Esophagus squamous epithelium (tissue), 5 donors: ENCODE measurements around the gene FOLR2. TPM values are rescaled to one million over a fixed set of nuclear protein-coding genes. Genes with fewer than 3 reads are reported as not detected.

Source experiments
- DNase-seq: peaks from one replicate; lab custom pipeline; 2025; lab: John Stamatoyannopoulos, UW
- H3K27ac ChIP-seq, 4 donors: fragments of 200-600 bp; sonication (generic); one replicate each; pipeline ENCODE4 v1.5.1; 2016 to 2019; ENCODE audit warnings: mild to moderate bottlenecking in 1 of 4
- H3K27me3 ChIP-seq, 4 donors: fragments of 200-600 bp; sonication (generic); 1 replicate in 3 of 4; 2 replicates in 1 of 4; pipeline versions ENCODE4 v1.5.1 to v1.6.0; 2017 to 2021; ENCODE audit warnings: antibody characterized with exemption in 1 of 4
- H3K36me3 ChIP-seq, 3 donors: fragments of 200-600 bp; sonication (generic); one replicate each; pipeline ENCODE4 v1.5.1; 2016 to 2019
- H3K4me1 ChIP-seq, 3 donors: fragments of 200-600 bp; sonication (generic); one replicate each; pipeline ENCODE4 v1.5.1; 2017 to 2019
- H3K4me3 ChIP-seq, 4 donors: fragments of 200-600 bp; sonication (generic); 1 replicate in 3 of 4; 2 replicates in 1 of 4; pipeline ENCODE4 v1.5.1; 2016 to 2019; ENCODE audit warnings: mild to moderate bottlenecking in 2 of 4, moderate library complexity in 1 of 4
- H3K9me3 ChIP-seq, 3 donors: fragments of 200-600 bp; sonication (generic); one replicate each; pipeline ENCODE4 v1.5.1; 2016 to 2019
- POLR2A ChIP-seq, 4 donors: fragments of 450-650 bp; IDR thresholded peaks; one replicate each; pipeline ENCODE4 v1.6.1; 2017; ENCODE audit warnings: antibody characterized with exemption in 4 of 4, mild to moderate bottlenecking in 4 of 4, moderate library complexity in 3 of 4
- WGBS, 2 donors: methylation state at CpG; one replicate each; pipeline ENCODE4 v1.1.5; 2018; 5-methylcytosine and 5-hydroxymethylcytosine counted together
- intact Hi-C: fragments of 100-400 bp; cut with DNase I; formaldehyde crosslinking; loops from one replicate; pipeline ENCODE4 v1.15.0; 2022
- total RNA-seq, 4 donors: library from RNA; depleted of rRNA; stranded (reverse); fragments of >200 nt; gene quantifications; one replicate each; pipeline ENCODE4 v1.1.0, GENCODE V29; 2016
- TF ChIP-seq, protein P1 (sequence below), 6 experiments: fragments of 450-650 bp in 4 of 6; fragments of 200-600 bp in 2 of 6; sonication (generic) in 2 of 6; IDR thresholded peaks; one replicate each; pipeline ENCODE4 v1.5.1; 2016 to 2019; ENCODE audit warnings: antibody characterized with exemption in 6 of 6, mild to moderate bottlenecking in 4 of 6, moderate library complexity in 4 of 6
- donor health status: DM: yes; HTN: yes; CAD: no.

FOLR2 gene
- total RNA-seq, 4 donors from 2014 or later = 1.7 to 41.6 (median 9.1) TPM; not detected in 1

DNA sequence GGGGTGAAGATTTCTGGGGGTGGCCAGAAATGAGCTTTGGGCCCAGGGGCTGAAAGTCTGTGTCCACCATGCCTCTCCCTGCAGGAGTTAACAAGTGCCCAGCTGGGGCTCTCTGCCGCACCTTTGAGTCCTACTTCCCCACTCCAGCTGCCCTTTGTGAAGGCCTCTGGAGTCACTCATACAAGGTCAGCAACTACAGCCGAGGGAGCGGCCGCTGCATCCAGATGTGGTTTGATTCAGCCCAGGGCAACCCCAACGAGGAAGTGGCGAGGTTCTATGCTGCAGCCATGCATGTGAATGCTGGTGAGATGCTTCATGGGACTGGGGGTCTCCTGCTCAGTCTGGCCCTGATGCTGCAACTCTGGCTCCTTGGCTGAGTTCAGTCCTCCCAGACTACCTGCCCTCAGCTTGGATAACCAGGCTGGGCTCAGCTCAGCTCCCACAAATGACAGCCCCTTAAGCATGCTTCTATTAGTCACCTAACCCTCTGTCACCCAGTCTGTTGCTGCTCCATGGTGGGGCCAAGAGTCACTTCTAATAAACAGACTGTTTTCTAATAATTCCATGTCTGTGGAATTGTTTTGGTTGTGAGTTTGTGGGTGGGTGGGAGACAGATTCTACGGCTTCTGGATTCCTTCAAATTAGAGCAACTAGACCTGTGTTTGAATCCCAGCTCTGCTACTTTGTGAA is 4.9 kb downstream of the FOLR2 start:
- H3K27ac ChIP-seq = peak overlapping the region in 2 of 4 donors; percentile 98 to 99
- no peak for TF ChIP-seq POLR2A (IDR thresholded peaks at IDR 0.05)
- TF ChIP-seq, protein P1, sequence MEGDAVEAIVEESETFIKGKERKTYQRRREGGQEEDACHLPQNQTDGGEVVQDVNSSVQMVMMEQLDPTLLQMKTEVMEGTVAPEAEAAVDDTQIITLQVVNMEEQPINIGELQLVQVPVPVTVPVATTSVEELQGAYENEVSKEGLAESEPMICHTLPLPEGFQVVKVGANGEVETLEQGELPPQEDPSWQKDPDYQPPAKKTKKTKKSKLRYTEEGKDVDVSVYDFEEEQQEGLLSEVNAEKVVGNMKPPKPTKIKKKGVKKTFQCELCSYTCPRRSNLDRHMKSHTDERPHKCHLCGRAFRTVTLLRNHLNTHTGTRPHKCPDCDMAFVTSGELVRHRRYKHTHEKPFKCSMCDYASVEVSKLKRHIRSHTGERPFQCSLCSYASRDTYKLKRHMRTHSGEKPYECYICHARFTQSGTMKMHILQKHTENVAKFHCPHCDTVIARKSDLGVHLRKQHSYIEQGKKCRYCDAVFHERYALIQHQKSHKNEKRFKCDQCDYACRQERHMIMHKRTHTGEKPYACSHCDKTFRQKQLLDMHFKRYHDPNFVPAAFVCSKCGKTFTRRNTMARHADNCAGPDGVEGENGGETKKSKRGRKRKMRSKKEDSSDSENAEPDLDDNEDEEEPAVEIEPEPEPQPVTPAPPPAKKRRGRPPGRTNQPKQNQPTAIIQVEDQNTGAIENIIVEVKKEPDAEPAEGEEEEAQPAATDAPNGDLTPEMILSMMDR (IDR thresholded peaks at IDR 0.05) = no peak
- H3K9me3 ChIP-seq = no peaks in the 10 kb centered on the region
- no peak overlapping the region for H3K4me3 ChIP-seq
- WGBS, 2 donors = 78 to 100% methylated on average over 1 to 7 of the region's 7 CpGs
- peaks cover 0 to 13% (median 0%) of the 10 kb centered on the region in 4 donors for H3K27me3 ChIP-seq
- H3K4me1 ChIP-seq = peaks cover 12 to 28% (median 18%) of the 10 kb centered on the region in 3 donors
- intact Hi-C loops = no loop called here
- DNase-seq = no peak
- H3K36me3 ChIP-seq = peaks cover 0 to 3% (median 0%) of the 10 kb centered on the region in 3 donors

DNA sequence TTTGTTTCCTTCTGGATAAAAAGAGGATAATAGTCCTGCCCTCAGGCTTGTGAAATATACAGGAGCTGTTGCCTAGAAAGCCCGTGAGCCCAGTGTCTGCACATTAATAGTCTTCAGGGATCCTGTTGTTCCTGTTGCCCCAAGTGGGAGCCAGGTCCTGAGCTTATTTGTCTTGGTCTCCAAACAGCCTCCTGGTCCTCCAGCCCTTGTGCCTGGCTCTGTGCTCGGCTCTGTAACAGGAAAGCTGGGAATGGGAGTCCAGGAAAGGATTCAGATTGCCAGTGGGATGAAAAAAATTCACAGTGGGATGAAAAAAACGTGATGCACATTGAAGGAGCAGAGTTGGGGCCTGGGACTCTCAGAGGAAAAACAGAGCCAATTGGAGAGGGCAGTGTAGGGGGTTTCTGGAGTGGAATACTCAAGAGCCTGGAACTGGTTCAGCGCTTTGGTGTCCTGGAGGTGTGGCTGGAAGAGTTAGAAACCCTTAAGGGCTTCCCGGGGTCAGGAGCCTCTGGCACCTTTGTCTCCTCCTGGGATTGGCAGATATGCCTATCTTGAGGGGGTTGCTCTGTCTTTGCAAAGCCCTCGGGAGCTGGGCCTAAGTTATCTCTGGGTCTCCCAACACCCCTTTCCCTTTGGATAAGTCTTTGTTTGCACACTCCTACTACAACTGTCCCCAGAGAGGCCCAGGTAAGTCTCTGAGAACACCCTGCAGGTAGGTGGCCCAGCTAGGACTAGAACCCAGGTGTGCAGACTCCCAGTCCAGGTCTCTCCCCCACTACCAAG is 5.7 kb downstream of the FOLR2 start:
- TF ChIP-seq, protein P1 (IDR thresholded peaks at IDR 0.05) = no peak
- TF ChIP-seq POLR2A (IDR thresholded peaks at IDR 0.05) = no peak
- H3K36me3 ChIP-seq = peaks cover 0 to 8% (median 0%) of the 10 kb centered on the region in 3 donors
- no peaks in the 10 kb centered on the region for H3K9me3 ChIP-seq
- H3K4me1 ChIP-seq = peaks cover 16 to 36% (median 18%) of the 10 kb centered on the region in 3 donors
- intact Hi-C loops = no loop called here
- H3K27ac ChIP-seq = peak overlapping the region; percentile 94 to 99 (median 98)
- H3K4me3 ChIP-seq = peak overlapping the region; percentile 72 to 95 (median 83)
- no peak for DNase-seq
- peaks cover 0 to 5% (median 0%) of the 10 kb centered on the region in 4 donors for H3K27me3 ChIP-seq
- 43 to 54% methylated on average over 4 of the region's 6 CpGs for WGBS, 2 donors

DNA sequence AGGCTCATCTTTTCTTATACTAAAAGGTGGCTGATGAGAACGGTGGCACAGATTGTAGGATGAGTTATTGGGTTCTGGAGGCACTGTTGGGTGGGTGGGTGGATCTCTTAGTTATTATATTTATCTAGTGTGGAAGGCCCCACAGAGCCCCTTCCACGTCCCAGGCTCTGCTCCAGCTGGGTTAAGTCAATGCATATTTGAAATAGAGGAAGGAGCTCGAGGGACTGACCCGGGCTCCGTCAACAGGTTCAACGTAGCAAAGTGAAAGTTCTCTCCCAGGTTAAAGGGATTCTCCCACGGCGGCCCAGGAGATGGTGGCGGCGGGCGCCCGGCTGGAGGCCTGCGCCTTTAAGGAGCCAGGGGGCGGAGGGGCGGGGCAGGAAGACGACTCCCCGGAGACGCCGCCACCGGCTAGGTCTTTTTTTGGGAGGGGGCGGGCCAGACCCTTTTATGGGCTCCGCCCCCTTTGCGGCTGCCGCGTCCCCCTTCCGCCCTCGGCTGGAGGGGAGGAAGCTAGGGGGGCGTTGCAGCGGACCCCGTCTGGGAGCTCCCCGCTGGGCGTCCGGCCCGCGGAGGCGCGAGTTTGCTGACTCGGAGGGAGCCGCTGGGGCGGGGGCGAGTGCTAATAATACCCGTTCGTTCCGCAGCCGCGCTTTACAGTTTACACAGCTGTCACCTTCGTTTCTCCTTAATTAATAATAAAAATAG is 6.5 kb downstream of the FOLR2 start:
- H3K36me3 ChIP-seq = peaks cover 0 to 15% (median 4%) of the 10 kb centered on the region in 3 donors
- intact Hi-C loops = no loop called here
- H3K27me3 ChIP-seq = peaks cover 0 to 3% (median 0%) of the 10 kb centered on the region in 4 donors
- H3K9me3 ChIP-seq = no peaks in the 10 kb centered on the region
- H3K27ac ChIP-seq = peak overlapping the region; percentile 94 to 99 (median 98)
- peak in 3 of 4 donors; percentile 7 to 68 (median 52) for TF ChIP-seq POLR2A (IDR thresholded peaks at IDR 0.05)
- TF ChIP-seq, protein P1 (IDR thresholded peaks at IDR 0.05) = peak; percentile 43 to 73 (median 61)
- peak overlapping the region; percentile 72 to 95 (median 83) for H3K4me3 ChIP-seq
- peak; percentile 82 for DNase-seq
- WGBS, 2 donors = 0 to 2% methylated on average over 6 to 36 of the region's 47 CpGs
- peaks cover 21 to 43% (median 23%) of the 10 kb centered on the region in 3 donors for H3K4me1 ChIP-seq

DNA sequence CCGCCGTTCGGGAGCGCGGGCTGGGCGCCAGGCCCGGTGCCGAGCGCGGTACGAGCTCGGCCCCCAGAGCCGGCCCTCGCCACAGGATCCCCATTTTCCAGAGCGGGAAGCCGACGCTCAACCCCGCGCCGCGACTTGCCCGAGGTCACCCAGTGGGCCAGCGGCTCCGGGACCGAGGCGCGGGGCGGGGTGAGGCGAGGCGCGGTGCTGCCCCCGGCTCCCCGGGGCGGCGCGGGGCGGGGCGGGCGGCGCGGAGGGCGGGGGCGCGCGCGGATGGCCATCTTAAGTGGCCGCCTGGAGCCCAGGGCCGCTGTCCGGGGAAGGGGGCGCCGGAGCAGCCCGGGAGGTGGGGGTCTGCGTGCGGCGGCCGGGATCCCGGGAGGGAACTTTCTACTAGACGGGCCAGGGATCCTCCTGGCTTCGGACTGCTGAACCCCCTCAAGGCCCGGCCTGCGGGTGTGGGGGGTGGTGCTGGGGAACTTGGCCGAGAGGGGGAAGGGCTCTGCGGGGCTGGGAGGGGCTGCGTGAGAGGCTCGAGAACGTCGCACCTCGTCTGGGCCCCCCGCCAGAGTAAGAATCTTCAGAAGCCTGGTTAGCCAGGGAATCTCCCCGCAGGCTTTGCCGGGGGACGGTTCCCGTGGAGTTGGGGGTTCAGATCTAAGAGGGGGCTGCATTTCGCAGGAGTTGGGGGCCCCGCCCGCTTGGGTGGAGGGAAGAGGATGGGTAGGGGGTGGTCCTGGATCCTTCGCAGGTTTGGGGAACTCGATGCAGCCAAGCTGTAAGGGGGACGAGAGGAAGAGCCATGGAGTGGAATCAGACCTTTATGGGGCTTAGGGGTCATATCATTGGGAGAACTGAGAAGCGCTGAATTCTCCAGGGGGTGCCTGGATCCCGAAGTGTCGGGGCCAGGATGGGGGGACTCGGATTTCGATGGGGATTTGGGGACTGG is 7.3 kb downstream of the FOLR2 start:
- Histone ChIP-seq H3K9me3 (no peaks in the 10 kb centered on the region), H3K27ac (peak overlapping the region; percentile 94 to 99 (median 98)), H3K4me3 (peak overlapping the region; percentile 72 to 95 (median 83)), H3K4me1 (peaks cover 21 to 49% (median 23%) of the 10 kb centered on the region in 3 donors), H3K36me3 (peaks cover 7 to 24% (median 11%) of the 10 kb centered on the region in 3 donors), H3K27me3 (no peaks in the 10 kb centered on the region)
- intact Hi-C loops = no loop called here
- DNase-seq = no peak
- WGBS, 2 donors = 0 to 1% methylated on average over 13 to 15 of the region's 84 CpGs
- TF ChIP-seq POLR2A (IDR thresholded peaks at IDR 0.05) = peak in 1 of 4 donors; percentile 10
- TF ChIP-seq, protein P1 (IDR thresholded peaks at IDR 0.05) = no peak
